PC-3 (cell line): ENCODE results near the gene SGTB.

Source experiments
- EZH2phosphoT487 ChIP-seq: fragments of 300-600 bp; sonication (generic); IDR thresholded peaks from 2 replicates; pipeline ENCODE4 v1.6.1; 2018; ENCODE audit warnings: mild to moderate bottlenecking, antibody characterized with exemption, low read length, borderline replicate concordance
- TF ChIP-seq, protein P1 (sequence below): fragments of 300-600 bp; sonication (generic); conservative IDR thresholded peaks from 2 replicates; pipeline ENCODE4 v1.5.1; 2017; ENCODE audit warnings: antibody characterized with exemption, low read depth, mild to moderate bottlenecking, low read length

DNA sequence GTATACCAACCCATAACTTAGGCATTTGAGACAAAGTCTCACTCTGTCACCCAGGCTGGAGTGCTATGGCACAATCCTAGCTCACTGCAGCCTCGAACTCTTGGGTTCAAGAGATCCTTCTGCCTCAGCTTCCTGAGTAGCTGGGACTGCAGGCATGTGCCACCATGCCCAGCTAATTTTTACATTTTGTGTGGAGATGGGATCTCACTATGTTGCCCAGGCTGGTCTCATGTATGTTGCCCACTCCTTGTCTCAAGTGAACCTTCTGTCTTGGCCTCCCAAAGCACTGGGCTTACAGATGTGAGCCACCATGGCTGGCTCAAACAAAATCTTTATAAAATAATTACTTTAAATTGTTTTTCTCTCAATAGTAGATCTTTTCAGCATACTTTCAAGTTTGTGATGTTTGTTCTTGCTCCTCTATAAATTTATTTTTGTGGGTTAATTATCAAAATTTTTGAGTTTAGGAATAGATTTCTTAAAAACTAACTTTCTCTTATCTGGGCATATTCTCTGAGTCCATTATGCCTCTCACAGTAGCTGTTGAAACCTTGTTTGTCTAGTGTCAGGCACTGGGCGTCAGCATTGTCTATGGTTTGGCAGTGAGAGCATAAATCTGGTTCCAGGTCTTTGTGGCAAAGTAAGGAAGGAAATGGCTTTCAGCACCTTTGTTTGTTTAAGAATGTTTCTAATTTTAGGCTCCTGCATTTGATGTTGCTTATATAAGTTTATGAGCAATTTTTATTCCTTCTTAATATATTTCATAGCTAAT lies 38.8 kb upstream of the SGTB start:
- TF ChIP-seq, protein P1, sequence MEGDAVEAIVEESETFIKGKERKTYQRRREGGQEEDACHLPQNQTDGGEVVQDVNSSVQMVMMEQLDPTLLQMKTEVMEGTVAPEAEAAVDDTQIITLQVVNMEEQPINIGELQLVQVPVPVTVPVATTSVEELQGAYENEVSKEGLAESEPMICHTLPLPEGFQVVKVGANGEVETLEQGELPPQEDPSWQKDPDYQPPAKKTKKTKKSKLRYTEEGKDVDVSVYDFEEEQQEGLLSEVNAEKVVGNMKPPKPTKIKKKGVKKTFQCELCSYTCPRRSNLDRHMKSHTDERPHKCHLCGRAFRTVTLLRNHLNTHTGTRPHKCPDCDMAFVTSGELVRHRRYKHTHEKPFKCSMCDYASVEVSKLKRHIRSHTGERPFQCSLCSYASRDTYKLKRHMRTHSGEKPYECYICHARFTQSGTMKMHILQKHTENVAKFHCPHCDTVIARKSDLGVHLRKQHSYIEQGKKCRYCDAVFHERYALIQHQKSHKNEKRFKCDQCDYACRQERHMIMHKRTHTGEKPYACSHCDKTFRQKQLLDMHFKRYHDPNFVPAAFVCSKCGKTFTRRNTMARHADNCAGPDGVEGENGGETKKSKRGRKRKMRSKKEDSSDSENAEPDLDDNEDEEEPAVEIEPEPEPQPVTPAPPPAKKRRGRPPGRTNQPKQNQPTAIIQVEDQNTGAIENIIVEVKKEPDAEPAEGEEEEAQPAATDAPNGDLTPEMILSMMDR = peak; percentile 47
- no peak for TF ChIP-seq EZH2phosphoT487
